HG02981 (cell line): Measurements from ENCODE around the gene SATB1.
"Not testable (repeated sequence)": the region's sequence is repeated elsewhere in the genome, so short reads cannot be mapped to it uniquely, and the experiment has no call there.

ENCODE experiments used
- ATAC-seq: cut with Tn5 transposase; IDR thresholded peaks from one replicate; pipeline ENCODE4 v1.9.1; 2021; ENCODE audit warnings: mild to moderate bottlenecking, moderate library complexity; ENCODE audit not compliant: unreplicated experiment

The SATB1 gene

DNA sequence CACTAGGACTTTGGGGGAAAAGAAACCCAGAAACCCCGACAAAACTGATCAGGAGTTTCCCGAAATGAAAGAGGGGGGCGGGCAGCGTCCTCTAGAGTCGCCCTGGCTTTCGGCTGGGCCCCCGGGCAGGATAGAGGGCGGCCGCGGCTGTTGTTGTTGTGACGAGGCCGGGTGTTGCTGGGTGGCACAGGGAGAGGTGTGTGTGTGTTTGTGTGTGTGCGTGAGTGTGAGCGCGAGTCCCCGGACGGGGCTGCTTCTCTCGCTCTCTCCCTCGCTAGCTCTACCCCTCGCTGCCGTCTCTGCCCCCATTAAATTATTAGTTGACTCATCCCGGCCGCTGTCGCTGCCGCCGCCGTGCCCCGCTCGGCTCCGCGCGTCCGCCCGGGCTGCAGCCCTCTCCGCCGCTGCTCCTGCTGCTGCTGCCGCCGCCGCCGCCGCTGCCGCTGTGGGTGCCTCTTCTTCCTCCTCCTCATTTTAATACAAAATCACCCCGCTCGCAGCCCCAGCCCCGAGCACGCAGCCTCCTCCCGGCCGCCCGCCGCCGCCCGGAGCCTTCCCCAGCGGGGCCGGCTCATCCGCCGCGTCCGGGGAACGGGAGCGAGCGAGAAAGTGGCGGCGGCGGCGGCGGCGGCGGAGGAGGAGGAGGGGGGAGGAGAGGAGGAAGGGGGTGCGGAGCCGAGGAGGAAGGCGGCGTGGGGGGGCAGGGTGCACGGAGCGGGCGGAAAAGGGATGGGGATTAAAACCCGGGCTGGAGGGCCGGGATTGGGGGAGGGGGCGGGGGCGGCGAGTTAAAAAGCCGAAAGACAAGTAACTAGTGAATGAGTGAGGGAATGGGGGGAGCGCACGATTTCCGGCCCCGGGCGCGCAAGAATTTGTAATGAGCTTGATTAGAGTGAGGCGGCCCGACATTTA, at the start of gene SATB1:
SATB1 (minus strand) TSS at position 611 of the 912 bp plus-strand sequence. CDS start 4,372 bp downstream, outside the sequence.
- ATAC-seq = peak; percentile 41

DNA sequence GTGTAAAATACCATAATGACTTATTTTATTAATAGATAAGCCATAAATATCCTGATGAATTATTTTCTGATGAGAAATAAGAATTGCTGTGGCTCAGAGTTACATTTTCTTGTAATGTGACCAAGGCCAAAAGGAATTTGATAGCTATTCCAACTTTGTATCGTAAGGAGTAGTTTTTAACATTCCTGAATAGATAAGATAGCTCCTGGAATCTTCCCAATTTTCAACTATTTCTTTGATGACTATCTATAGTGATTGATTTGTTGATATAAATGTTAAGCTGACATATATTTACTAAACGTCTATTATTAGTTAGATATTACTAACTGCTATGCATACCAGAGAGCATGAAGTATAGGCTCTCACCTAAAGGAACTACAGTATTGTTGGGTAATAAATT, 49.1 kb upstream of the SATB1 start:
- ATAC-seq = no peak

DNA sequence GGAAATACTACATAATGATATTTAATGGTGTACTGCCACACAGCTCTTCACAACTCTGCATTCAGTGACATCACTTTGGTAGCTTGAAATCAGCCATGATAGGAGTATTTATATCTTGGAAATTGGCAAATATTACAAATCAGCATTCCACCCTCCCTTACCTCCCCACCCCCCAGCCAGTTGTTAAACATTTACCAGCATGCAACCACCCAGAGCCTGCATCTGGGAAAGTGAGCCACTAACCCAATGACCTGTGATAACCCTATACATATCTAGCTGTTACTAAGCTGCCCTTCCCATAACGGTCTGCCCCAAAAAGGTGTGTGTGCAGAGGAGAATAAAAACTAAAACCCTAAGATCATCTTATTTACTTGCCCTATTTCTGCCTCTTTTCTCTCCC, 44.6 kb upstream of the SATB1 start:
- ATAC-seq = no peak

DNA sequence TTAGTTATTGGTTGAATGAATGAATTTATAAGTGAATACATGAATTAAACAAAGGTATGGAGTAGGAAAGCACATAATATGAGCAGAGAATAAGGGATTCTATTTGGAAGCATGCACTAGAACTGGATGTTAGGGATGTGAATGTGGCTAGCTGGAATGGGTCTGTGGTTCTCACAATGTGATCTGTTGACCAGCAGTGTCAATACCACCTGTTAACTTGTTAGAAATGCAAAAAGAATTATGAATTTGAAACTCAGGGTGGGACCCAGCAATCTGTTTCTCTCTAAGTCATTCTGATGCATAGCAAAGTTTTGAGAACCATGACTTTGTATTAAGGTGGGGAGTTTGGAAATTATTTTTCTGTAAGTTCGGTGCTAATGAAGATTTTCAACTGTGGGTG, 41.0 kb upstream of the SATB1 start:
- no peak for ATAC-seq

DNA sequence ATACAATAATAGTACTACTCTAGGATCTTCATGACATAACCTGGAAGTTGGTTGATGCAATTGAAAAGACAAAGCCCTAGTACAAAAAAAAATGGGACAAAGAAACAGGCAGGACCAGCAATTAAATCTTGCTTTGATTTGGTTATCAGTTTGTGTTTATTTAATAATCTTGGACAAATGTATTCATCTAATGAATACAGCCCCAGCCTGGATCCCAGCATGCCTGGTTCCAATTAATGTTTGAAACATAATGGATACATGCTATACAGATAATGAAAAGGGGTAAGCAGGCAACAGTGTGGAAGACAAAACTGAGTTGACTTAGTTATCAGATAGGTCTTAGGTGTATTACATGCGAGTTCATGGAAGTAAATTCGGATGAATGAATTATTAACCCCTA, 29.6 kb upstream of the SATB1 start:
- ATAC-seq = no peak

DNA sequence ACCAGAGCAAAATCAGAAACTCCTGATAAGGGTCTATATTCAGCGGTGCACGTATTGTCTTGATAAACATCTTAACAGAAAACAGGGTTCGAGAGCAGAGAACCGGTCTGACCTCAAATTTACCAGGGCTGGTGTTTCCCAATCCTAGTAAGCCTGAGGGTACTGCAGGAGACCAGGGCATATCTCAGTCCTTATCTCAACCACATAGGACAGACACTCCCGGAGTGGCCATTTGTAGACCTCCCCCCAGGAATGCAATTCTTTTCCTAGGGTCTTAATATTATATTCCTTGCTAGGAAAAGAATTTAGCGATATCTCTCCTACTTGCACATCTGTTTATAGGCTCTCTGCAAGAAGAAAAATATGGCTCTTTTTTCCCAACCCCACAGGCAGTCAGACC, 24.5 kb upstream of the SATB1 start:
- not testable (repeated sequence) for ATAC-seq

DNA sequence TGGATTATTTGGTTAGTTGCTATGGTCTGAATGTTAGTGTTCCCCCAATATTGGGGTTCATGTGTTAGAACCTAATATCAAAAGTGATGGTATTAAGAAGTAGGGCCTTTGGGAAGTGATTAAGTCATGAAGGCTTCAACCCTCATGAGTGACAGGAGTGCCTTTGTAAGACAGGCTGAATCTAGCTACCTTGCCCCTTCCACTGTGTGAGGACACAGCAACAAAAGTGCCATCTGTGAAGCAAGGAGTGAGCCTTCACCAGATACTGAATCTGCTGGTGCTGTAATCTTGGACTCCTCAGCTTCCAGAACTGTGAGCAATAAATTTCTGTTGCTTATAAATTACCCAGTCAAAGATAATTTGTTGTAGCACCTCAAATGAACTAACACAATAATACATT, 22.6 kb upstream of the SATB1 start:
- no peak for ATAC-seq

DNA sequence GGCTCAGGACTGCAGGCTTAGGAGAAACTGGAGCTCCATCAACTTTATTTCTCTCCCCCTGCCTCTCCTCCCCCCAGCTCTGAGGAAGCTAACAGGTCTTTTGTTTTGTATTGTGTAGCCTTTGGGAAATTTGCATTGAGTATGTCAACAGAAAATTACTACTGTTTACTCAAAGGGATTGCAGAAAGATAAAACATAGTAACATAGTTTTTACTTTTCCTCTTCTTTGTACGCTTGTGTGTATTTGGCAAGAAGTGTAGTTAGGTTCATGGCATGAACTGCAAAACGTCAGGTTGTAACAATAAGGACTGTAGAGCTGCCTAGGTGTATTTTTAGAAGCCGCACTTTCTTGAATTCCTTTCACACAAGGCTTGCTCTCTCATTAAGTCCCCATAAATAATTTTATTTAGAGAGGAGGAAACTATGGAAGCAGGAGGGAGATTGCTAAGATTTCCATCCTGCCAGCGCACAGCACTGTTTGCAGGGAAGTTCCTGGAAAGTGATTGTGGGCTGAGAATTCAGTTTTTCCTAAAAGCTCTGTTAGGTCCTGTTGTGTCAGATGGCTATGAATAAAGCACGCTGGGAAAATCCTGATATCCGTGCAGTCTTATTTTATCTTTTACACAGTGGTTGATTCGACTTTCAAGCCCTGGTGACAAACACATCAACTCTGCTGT, 21.1 kb upstream of the SATB1 start:
- ATAC-seq = no peak

DNA sequence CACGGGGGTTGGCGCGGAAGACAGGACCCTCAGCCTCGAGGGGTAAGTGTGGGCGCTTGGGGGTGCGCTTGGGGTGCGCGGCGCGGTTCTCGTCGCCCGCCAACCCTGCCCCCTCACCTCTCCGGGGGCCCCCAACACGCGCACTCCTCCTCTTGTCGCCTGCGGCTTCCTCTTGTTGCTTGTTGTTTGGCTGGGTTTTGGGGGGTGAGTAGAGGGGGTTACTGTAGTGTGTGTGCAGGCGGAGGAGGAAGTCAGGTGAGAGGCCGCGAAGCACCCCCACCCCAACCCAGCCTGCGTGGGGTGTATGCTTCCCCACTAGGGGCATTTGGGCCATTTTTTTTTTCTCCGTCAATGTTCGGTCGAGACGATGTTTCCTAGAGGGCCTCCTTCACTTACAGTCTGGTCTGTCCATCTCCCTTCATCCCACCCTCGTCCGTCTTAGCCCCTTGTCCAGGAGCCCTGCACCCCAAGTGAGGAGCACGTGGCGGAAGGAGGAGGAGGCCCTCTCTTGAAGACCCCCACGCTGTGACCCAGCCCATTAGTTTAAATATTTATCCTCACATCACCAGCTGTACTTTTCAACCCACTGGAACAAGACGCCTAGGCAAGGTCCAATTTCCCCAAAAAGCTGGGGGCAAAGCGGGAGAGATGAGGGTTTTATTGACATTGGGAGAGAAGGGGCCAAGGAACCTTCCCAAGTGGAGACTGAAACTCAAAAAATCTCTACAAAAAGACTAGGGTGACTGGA, 20.4 kb upstream of the SATB1 start:
- peak; percentile 27 for ATAC-seq

DNA sequence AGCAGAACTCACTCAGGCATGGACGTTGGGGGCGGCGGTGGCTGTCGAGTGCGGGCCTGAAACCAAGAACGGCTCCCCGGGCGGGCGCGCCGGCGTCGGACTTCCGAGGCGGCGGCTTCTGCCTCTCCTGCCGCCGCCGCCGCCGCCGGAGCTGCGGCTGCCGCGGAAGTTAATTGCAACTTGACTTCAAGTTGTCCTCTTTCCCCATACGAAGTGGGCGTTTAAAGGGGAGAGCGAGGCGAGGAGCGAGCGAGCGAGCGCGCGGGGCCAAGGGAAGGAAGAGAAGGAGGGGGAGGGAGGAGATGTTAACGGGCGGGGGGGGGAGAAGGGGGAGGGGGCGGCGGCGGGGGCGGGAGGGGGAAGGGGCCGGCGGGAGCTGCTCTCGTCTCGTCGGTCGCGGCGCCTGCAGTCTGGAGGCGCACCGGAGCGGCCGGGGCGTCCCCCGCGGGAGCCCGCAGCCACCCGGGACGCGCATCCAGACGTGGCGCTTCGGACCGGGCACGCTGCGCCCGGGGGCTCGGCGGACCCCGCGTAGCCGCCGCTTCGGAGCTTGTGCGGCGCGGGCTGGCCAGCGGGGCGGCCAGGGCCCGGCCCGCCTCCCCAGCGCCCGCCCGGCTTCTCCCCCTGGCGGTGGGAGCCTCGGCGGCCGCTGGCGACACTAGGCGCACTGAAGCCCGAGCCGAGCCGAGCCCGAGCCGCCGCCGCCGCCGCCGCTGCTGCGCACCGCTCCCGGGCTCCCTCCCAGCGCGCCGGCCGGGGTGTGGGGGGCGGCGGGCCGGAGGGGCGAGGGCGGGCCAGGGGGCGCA, 19.7 kb upstream of the SATB1 start:
- peak; percentile 80 for ATAC-seq

DNA sequence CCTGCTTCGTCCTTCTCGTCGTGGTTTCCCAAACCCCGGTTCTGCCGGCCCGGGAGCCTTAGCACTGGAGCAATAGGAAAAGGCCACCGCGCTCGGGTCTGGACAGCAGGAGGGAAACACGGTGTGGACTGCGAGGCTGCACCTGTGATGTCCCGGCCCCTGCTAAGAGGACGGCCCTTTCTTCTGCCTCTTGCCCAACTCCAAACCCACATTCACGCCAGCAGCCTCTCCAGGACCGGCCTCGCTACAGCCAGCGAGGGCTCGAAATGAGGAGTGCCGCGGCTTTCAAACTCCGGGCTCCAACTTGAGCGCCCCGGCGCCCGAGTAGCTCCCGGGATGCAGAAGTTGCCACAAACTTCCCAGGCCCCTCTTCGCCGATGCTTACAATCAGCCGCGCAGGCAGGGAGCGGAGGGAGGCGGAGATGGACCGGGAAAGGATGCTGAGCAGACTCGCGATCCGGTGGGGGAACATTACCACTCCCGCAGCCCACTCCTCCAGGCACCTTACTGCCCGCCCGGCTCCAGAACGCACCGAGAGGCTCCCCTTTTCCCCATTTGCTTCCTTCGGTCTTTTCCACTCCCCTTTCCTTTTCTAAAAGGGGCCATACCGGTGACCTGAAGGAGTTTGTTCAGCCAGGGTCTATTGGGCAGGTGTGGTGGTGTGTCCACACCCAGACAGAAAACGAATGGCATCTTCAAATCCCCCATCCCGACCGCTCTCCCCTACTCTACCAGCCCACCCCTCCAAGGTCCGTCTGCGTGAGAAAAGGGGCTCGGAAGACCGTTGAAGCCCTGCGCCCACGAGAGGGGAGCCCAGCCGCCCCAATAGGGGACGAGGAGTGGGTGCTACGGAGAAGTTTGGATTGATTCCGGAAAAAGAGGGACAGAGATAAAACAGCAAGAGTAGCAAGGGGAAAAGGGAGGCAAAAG, 18.8 kb upstream of the SATB1 start:
- ATAC-seq = no peak

DNA sequence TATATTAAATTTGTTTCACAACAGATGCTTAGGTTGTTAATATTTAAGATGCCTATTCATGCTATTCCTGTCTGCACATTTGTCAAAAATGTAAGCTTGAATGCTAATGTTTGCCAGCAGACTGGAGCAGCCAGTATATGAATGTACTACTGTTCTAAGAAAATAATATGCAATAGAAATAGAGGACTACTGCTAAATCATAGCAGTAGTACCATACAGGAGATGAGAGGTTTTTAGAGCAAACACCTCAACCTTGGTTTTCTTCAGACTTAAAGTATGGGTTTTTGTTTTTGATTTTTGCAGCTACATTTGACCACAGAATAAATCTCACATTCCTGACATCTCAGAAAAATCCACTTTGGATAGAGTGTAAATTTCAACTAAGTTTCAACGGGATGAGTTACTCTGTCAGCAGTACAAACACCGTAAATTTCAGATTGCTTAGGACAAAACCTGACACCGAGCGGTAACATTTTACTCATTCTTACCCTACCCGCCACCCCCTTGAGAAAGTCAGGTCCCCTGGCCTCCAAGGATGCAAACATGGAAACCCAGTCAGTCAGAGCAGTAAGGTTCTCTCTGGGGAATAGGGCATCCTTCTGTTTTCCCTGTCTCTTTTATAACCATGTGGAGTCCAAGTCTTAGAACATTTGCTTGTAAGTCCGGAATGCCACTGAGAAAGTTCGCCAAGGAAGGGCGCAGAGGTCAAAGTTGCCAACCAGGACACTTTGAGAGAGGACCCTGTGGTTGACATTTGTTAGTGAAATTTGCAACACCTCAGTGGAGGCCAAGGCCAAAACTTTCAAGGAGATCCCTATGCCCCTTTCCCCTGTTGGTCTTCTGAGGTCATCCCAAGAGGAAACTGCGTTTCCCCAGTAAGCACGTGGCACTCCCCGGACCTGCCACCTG, 17.9 kb upstream of the SATB1 start:
- no peak for ATAC-seq

DNA sequence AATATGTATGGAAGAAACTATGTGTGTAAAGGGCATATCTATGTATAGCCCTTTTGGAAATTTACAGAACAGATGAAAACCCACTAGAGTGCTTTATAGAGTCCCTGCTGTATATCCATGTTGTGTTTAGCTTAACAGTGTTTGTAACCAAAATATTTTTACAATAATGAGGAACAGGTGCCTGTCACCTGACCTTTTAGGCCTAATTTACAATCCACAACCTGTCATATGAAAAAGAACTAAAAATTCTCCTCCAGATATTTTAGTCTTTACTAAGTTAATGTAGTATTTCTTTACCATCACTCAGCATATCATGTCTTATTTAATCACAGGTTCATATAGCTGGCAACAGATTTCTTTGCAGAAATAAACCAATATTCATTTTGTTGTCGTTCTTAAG, 16.4 kb upstream of the SATB1 start:
- ATAC-seq = no peak

DNA sequence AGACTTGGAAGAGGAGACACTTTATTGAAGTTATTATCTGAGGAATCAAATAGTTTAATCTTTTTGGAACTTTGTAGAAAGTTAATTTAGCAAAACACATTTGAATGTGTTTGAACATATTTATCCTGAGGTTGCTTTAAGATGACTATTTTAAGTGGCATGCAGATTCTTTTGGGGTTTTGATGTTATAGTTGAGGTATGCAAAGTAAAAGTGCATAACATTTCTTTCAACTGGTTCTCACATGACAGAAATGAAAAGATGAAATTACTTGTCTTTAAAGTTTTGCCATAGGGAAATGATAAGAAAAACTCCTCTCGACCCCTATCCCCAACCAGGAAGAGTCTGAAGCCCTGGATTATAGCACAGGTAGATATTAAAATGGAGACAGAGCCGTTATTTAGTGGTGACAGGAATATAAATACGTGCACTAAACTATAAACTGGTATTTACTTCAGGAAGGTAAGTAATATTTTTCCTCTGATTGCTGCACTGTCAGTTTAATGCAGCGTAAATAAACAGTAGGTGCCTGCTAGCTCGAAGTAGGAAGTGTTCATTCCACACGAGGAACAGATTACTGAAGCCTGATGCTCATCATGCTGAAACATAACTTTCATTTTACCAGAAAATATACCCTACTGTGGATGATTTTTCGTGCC, 15.1 kb upstream of the SATB1 start:
- ATAC-seq = no peak

DNA sequence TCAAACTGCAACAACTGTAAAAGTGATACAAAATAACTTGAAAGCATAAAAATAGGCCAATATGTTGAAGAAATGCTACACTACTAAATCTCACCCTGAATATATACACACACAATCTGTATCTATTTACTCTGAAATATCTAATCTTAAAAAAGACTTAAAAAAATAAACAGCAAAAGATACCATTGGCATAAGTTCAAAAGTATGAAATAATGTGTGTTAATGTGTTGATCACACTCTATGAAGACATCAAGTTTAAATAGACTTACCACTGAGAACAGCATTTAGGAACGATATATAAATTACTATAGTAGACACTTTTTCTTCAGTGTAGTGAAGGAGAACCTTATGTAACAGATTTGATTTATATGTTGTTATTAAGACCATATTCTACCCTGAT, 14.1 kb upstream of the SATB1 start:
- no peak for ATAC-seq

DNA sequence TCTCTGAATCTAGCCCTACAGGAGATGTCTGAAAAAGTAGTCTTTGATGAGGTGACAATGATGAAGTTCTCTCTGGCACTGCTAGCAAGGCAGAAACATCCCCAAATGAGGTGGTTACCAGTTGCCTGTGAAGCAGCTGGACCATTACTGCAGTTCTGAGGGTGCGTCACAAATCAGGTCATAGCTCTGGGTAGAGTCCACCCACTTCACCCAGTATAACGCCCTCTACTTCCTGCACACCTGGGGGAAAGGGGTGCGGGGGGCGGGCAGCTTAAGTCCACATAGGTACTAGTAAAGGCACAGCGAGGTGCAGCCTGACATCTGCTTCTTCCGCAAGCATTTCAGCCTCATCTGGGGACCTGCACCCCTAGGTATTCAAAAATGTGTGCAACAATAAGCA, 13.4 kb upstream of the SATB1 start:
- ATAC-seq = no peak

DNA sequence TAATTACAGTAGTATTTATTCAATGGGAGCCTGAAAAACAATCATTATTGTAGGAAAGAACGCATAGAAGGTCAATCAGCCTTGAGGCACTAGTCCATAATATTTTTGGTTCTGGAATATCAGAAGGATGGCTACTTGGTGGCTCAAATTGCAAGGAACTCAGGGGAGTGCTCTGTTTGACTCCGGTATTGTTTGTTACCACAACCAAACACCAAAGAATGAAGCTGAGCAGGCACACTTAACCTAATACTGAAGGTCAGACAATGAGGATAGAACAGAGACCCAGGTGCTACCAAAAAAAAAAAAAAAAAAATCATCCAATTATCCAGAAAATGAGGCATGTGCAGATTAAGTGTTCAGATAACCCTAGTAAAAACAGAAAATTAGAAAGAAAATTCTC, 11.1 kb upstream of the SATB1 start:
- no peak for ATAC-seq

DNA sequence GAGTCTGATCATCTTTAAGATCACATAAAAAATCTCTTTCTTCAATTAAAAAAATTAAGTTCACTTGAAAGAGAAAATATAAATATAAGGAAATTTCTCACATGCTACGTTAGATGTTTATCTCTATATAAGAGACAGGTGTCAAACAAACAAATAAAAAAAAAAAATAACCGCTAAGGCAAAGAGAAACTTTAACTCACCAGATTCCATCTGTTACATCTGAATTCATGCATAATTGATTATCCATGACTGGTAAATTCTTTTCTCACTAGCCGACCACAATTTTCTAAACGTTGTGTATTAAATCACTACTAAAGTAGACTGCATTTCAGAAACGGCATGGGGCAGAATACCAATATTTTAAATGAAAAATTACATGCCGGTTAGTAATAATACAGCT, 9.6 kb upstream of the SATB1 start:
- no peak for ATAC-seq
